ENCODE measurements around the gene SNU13. TPM values are rescaled to one million over a fixed set of nuclear protein-coding genes. Genes with fewer than 3 reads are reported as not detected.
A peak's percentile ranks its signal among the peaks of the same experiment; 100 is the strongest.

SNU13 gene
- total and polyA plus RNA-seq, 2 experiments from 2014 or later, result 119 to 245 TPM

- no peaks in the 10 kb centered on the region for H3K9me2 ChIP-seq (replicated peaks; ENCODE audit: insufficient read depth)
- H4K20me1 ChIP-seq (ENCODE audit: insufficient read depth, poor library complexity, severe bottlenecking), result no peaks in the 10 kb centered on the region
- no peak for DNase-seq (ENCODE audit: low spot score)
- no peak for TF ChIP-seq EZH2 (IDR thresholded peaks at IDR 0.05; ENCODE audit: borderline replicate concordance)
- H3K79me2 ChIP-seq, result no peaks in the 10 kb centered on the region
- 91% methylated on average over 2 of the region's 2 CpGs for WGBS (ENCODE audit: low lambda C conversion rate, missing lambda C conversion rate)
- H3K4me2 ChIP-seq, result no peak overlapping the region
- no peaks in the 10 kb centered on the region for H3K9me3 ChIP-seq (ENCODE audit: low read depth)
- no peaks in the 10 kb centered on the region for H3K27me3 ChIP-seq
- no peaks in the 10 kb centered on the region for H3K4me1 ChIP-seq (ENCODE audit: insufficient read depth)
- H3K36me3 ChIP-seq (replicated peaks; ENCODE audit: insufficient read depth, low read depth), result no peaks in the 10 kb centered on the region
- no peak overlapping the region for H2AFZ ChIP-seq
- H3K27ac ChIP-seq, result no peak overlapping the region
- H3K4me3 ChIP-seq, result no peak overlapping the region
Observed at GRCh38 chr22:41731609-41732008, 42.9 kb upstream of the SNU13 start.

- DNase-seq (ENCODE audit: low spot score), result peak; percentile 11
- Histone ChIP-seq H3K4me1 (ENCODE audit: insufficient read depth) (no peaks in the 10 kb centered on the region), H2AFZ (no peak overlapping the region), H3K27me3 (no peaks in the 10 kb centered on the region), H3K4me3 (no peak overlapping the region), H3K9me2 (replicated peaks; ENCODE audit: insufficient read depth) (no peaks in the 10 kb centered on the region), H3K4me2 (no peak overlapping the region), H3K79me2 (no peaks in the 10 kb centered on the region), H3K36me3 (replicated peaks; ENCODE audit: insufficient read depth, low read depth) (no peaks in the 10 kb centered on the region), H4K20me1 (ENCODE audit: insufficient read depth, poor library complexity, severe bottlenecking) (no peaks in the 10 kb centered on the region), H3K27ac (no peak overlapping the region), H3K9me3 (ENCODE audit: low read depth) (no peaks in the 10 kb centered on the region)
- TF ChIP-seq EZH2phosphoT487 (IDR thresholded peaks at IDR 0.05; ENCODE audit: low read depth, severe bottlenecking, unreplicated experiment) (no peak), EZH2 (IDR thresholded peaks at IDR 0.05; ENCODE audit: borderline replicate concordance) (no peak), CTCF (IDR thresholded peaks at IDR 0.05; ENCODE audit: poor library complexity) (no peak)
- WGBS (ENCODE audit: low lambda C conversion rate, missing lambda C conversion rate), result 86% methylated on average over 9 of the region's 9 CpGs
Observed at GRCh38 chr22:41725510-41726110, 36.9 kb upstream of the SNU13 start.

GRCh38 chr22:41722496-41722895 lies 33.8 kb upstream of the SNU13 start:
- no peaks in the 10 kb centered on the region for H3K9me2 ChIP-seq (replicated peaks; ENCODE audit: insufficient read depth)
- no peaks in the 10 kb centered on the region for H3K9me3 ChIP-seq (ENCODE audit: low read depth)
- no peak for DNase-seq (ENCODE audit: low spot score)
- H4K20me1 ChIP-seq (ENCODE audit: insufficient read depth, poor library complexity, severe bottlenecking), result no peaks in the 10 kb centered on the region
- H3K4me1 ChIP-seq (ENCODE audit: insufficient read depth), result no peaks in the 10 kb centered on the region
- no peak overlapping the region for H3K4me3 ChIP-seq
- no peak overlapping the region for H3K27ac ChIP-seq
- H3K4me2 ChIP-seq, result no peak overlapping the region
- WGBS (ENCODE audit: low lambda C conversion rate, missing lambda C conversion rate), result 67% methylated on average over 1 of the region's 1 CpG
- H2AFZ ChIP-seq, result no peak overlapping the region
- H3K27me3 ChIP-seq, result no peaks in the 10 kb centered on the region
- H3K79me2 ChIP-seq, result no peaks in the 10 kb centered on the region
- TF ChIP-seq CTCF (IDR thresholded peaks at IDR 0.05; ENCODE audit: poor library complexity), result no peak
- no peak for TF ChIP-seq EZH2phosphoT487 (IDR thresholded peaks at IDR 0.05; ENCODE audit: low read depth, severe bottlenecking, unreplicated experiment)
- no peak for TF ChIP-seq EZH2 (IDR thresholded peaks at IDR 0.05; ENCODE audit: borderline replicate concordance)
- H3K36me3 ChIP-seq (replicated peaks; ENCODE audit: insufficient read depth, low read depth), result no peaks in the 10 kb centered on the region

GRCh38 chr22:41713004-41713403 lies 24.3 kb upstream of the SNU13 start:
- Histone ChIP-seq H3K4me1 (ENCODE audit: insufficient read depth) (no peaks in the 10 kb centered on the region), H3K27ac (no peak overlapping the region), H2AFZ (no peak overlapping the region), H3K4me2 (no peak overlapping the region), H3K4me3 (no peak overlapping the region), H3K9me3 (ENCODE audit: low read depth) (no peaks in the 10 kb centered on the region), H4K20me1 (ENCODE audit: insufficient read depth, poor library complexity, severe bottlenecking) (no peaks in the 10 kb centered on the region), H3K36me3 (replicated peaks; ENCODE audit: insufficient read depth, low read depth) (no peaks in the 10 kb centered on the region), H3K79me2 (no peaks in the 10 kb centered on the region), H3K9me2 (replicated peaks; ENCODE audit: insufficient read depth) (no peaks in the 10 kb centered on the region), H3K27me3 (no peaks in the 10 kb centered on the region)
- no peak for DNase-seq (ENCODE audit: low spot score)
- 80% methylated on average over 9 of the region's 9 CpGs for WGBS (ENCODE audit: low lambda C conversion rate, missing lambda C conversion rate)
- TF ChIP-seq EZH2phosphoT487 (IDR thresholded peaks at IDR 0.05; ENCODE audit: low read depth, severe bottlenecking, unreplicated experiment) (no peak), CTCF (IDR thresholded peaks at IDR 0.05; ENCODE audit: poor library complexity) (no peak)
